K562 (cell line): ENCODE results near the gene KIF7.

Experiments
- BACH1 ChIP-seq: fragments of 200-800 bp; sonication (Bioruptor generic); IDR thresholded peaks from 2 replicates; pipeline ENCODE4 v1.6.1; 2016; ENCODE audit warnings: missing genetic modification characterization, missing compliant biosample characterization
- EP300 ChIP-seq: IDR thresholded peaks from 2 replicates; pipeline ENCODE4 v1.6.1; 2012; ENCODE audit warnings: low read length, improper control_type of control experiment
- ESRRA ChIP-seq: fragments of 450-650 bp; IDR thresholded peaks from 2 replicates; pipeline ENCODE4 v1.6.1; 2014; ENCODE audit warnings: low read depth, mild to moderate bottlenecking, moderate library complexity, borderline replicate concordance
- MAFK ChIP-seq: IDR thresholded peaks from 2 replicates; pipeline ENCODE4 v1.6.1; 2011; ENCODE audit warnings: low read length, improper control_type of control experiment
- POLR2AphosphoS5 ChIP-seq: IDR thresholded peaks from 2 replicates; pipeline ENCODE4 v1.6.1; 2011; ENCODE audit warnings: mild to moderate bottlenecking, low read depth, low read length, moderate library complexity; ENCODE audit not compliant: control insufficient read depth, insufficient read depth
- RAD21 ChIP-seq, 2 experiments: fragments of 250-450 bp in 1 of 2; fragments of 450-650 bp in 1 of 2; sonication (Bioruptor Pico) in 1 of 2; formaldehyde crosslinking in 1 of 2; IDR thresholded peaks in 1 of 2; conservative IDR thresholded peaks in 1 of 2; 2 replicates each; pipeline versions ENCODE4 v1.4.0 to v1.8.0; 2020 to 2022; ENCODE audit warnings: mild to moderate bottlenecking in 2 of 2, moderate library complexity in 1 of 2
- TF ChIP-seq, protein P1 (sequence below): IDR thresholded peaks from 2 replicates; pipeline ENCODE4 v1.6.1; 2016; ENCODE audit warnings: missing genetic modification characterization, missing compliant biosample characterization

DNA sequence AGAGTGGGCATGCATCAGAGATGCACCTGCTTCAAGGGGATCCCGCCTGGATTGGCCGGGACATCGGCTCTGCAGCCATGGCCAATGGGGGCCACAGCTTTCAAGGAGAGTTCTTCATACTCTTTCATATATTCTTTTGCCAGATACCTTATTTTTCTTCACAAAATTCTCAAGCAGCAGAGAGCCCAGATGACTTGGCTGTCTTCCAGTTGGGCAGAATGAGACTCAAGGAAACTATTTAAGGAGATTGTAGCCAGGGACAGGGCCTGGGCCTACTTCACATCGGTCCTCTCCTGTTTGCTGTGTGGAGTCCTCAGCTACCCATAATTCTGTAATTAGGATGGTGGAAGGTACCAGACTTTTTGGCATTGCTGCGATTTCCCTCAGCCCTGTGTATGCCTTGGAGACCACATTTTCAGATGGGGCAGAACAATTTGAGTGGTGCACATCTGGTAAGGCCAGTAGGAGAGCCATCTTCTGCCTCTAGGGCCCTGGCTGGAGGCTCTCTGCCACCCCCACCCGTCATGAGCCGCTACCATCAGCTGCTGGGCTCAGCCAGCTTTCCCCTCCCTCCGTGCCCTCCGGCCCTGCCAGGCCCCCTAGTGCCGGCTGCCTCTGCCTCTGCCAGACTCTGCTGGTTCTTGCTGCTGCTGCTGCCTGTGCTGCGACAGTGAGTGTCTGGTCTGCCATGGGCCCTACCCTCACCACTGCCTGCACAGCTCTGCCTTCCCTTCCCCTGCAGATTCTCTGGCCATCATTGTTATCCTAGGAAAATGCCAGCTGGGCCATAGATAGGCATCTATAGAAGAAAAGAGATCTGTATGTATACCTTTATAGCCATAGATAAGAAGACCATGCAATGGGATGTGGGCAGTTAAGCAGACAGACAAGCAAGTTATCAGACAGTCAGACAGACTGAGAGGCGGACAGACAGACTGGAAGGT is 17.2 kb upstream of the KIF7 start:
- TF ChIP-seq ESRRA (no peak), POLR2AphosphoS5 (no peak), MAFK (no peak), BACH1 (tag) (no peak), RAD21 (CRISPR knock-in tag; conservative IDR thresholded peaks at IDR 0.05 in 1 of 2, IDR thresholded peaks at IDR 0.05 in 1 of 2) (no peak), EP300 (no peak)
- TF ChIP-seq, protein P1, sequence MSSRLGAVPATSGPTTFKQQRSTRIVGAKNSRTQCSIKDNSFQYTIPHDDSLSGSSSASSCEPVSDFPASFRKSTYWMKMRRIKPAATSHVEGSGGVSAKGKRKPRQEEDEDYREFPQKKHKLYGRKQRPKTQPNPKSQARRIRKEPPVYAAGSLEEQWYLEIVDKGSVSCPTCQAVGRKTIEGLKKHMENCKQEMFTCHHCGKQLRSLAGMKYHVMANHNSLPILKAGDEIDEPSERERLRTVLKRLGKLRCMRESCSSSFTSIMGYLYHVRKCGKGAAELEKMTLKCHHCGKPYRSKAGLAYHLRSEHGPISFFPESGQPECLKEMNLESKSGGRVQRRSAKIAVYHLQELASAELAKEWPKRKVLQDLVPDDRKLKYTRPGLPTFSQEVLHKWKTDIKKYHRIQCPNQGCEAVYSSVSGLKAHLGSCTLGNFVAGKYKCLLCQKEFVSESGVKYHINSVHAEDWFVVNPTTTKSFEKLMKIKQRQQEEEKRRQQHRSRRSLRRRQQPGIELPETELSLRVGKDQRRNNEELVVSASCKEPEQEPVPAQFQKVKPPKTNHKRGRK (tag) = no peak
